IPS-18c (cell line): ENCODE measurements around the gene SRGAP3.

Experiments
- H3K4me3 ChIP-seq: 2 replicates; pipeline ENCODE4 v1.7.0; 2013; ENCODE audit warnings: low read depth, mild to moderate bottlenecking, low read length, moderate library complexity; ENCODE audit not compliant: insufficient read depth
- H3K9me3 ChIP-seq: one replicate; pipeline ENCODE4 v1.6.1; 2013; ENCODE audit warnings: mild to moderate bottlenecking, low read length, moderate library complexity; ENCODE audit not compliant: control insufficient read depth, insufficient read depth

SRGAP3 gene

DNA sequence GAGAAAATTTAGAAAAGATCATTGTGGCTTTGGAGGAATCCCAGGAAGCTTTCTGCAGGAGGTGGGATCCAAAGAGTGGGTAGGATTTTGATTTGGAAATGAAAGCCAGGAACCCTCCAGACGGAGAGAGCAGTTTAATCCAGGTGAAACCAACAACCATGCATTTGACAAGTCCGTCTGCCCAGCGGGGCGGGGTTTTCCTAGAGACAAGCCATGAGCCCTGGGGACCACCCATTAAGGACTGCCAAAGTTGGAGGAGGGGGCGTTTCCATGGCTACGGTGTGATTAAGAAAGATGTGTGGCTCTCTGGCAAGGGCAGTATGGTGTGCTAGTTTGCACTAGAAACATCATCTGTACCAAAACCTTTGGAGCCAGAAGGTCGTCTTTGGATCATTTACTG is 53.4 kb downstream of the SRGAP3 start:
- no peak overlapping the region for H3K4me3 ChIP-seq
- H3K9me3 ChIP-seq = no peaks in the 10 kb centered on the region

DNA sequence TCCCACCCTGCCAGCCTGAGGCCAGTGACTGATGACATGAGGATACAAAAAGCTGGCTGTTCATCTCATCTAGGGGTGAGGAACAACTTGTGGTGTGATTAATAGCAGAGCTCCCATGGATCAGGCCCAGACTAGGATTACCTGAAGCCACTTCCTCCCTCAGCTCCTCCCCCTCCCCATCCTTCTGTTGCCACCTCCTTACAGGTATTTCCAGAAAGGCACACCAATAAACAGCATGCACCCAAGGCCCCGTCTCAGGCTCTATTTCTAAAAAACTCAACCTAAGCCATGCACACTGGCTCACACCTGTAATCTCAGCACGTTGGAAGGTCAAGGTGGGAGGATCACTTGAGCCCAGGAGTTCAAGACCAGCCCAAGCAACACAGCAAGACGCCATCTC is 54.1 kb downstream of the SRGAP3 start:
- H3K9me3 ChIP-seq = no peaks in the 10 kb centered on the region

DNA sequence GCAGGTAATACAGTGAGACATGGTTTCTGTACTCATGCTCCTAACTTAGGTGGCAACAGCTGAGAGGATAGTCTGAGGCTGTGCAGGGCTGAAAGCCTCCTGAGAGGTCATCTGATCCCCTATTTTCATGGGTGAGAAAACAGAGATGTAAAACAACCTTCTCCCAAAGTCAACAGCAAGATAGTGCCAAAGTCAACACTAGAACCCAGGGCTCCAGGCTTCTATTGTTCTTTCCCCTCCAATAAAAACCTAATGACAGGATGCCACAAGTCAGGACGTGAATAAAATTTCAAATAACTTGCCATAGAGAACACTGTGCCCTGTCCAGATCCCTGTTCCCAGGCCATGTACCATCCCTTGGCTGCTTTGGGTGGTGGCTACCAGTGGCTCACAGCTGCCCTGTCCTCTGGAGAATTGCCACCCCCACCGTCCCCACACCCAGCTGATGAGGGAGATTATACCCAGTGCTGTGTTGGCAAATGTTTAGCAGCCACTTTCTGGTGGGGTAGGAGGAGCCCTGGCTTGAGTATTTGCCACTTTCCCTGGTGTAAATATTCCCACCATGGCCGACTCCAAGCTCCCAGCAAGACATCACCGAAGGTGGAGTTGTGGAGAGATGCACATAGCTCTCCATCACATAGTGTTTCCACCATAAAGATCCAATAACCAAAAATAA is 54.8 kb downstream of the SRGAP3 start:
- no peak overlapping the region for H3K4me3 ChIP-seq
- no peaks in the 10 kb centered on the region for H3K9me3 ChIP-seq

More for the DNA sequence above, 54.1 kb downstream of the SRGAP3 start:
- H3K4me3 ChIP-seq = no peak overlapping the region

DNA sequence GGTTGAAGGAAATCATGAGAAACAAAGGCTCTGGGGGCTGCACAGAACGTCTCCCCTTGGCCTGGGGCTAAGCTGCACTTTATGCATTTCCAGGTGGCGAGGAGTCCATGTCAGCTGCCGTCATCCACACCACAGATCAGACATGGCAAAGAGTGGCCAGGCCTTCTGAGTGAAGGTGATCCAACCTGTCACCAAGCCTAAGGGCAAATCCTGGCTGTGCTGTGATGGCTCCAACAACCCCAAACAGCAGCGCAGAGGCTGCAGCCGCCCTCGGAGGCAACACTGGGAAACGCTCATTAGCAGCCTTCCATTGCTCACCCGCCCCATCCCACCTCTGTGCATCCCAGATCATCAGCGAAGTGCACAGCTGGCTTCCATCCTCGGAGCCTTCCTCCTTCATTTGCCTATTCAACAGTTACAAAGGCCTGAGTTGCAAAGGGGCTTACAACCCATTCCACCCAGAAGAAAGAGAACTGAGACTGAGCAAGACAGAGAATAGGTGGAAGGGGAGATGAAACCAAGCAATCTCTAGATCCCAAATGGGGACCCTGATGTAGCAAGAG is 55.7 kb downstream of the SRGAP3 start:
- Histone ChIP-seq H3K4me3 (no peak overlapping the region), H3K9me3 (no peaks in the 10 kb centered on the region)

DNA sequence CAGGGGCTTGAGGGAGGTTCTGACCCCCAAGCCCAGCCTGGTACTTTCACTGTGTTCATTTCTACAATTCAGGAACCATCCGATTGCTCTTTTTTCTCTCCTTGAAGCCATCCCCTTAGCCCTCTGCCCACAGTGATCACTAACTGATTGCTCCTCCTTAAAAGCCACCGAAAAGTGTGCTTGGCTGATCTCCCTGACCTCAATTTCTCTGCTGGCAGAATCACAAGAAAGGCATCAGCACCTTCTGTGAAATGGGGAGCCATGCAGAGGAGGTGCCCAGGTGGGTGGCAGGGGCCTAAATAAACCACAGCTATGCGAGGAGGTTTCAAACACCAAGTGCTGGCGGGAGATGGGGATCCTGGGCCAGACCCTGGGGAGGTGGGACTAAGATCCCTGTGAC is 56.2 kb downstream of the SRGAP3 start:
- no peaks in the 10 kb centered on the region for H3K9me3 ChIP-seq
- H3K4me3 ChIP-seq = no peak overlapping the region

GRCh38 chr3:9192248-9193025 is 57.0 kb downstream of the SRGAP3 start:
- H3K4me3 ChIP-seq = no peak overlapping the region; the same call in 1 of the 2 replicates

GRCh38 chr3:9190276-9190675 is 59.2 kb downstream of the SRGAP3 start:
- H3K9me3 ChIP-seq = no peaks in the 10 kb centered on the region
- H3K4me3 ChIP-seq = no peak overlapping the region

More at GRCh38 chr3:9192248-9193025, 57.0 kb downstream of the SRGAP3 start:
- H3K9me3 ChIP-seq = no peaks in the 10 kb centered on the region

DNA sequence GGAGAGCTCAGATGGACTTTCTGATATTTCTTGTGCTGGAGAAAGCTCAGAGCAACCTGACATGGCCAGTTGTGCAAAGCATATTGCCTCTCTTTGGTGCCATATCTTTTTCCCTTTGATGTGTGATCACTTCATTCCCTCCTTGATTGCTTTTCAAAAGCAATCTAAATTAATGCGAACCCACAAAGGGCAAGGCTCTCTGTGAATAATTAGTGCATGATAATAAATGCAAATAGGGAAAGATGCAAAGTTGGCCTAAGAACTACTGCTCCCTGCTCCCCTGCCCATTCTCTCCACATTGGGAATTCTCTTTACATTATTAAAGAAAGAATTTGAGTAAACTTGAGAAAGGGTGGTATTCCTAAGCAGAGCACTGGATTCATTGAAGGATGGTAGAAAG is 60.9 kb downstream of the SRGAP3 start:
- no peak overlapping the region for H3K4me3 ChIP-seq
- H3K9me3 ChIP-seq = no peaks in the 10 kb centered on the region

DNA sequence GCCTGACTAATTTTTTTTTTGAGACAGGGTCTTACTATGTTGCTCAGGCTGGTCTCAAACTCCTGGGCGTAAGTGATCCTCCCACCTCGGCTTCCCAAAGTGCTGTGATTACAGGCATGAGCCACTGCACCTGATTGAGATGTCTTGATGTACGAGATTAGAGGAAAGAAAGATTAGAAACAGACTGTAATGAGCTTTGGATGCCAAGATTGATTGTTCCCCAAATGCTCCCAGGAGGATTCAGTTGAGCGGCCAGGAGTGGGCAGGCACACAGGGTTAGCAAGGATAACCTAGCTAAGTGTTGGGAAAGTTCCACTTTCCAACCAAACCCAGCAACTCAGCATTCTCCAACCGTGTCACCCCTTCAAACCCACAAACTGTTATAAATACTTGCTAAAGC is 63.7 kb downstream of the SRGAP3 start:
- Histone ChIP-seq H3K9me3 (no peaks in the 10 kb centered on the region), H3K4me3 (no peak overlapping the region)

GRCh38 chr3:9185046-9185445 is 64.4 kb downstream of the SRGAP3 start:
- no peaks in the 10 kb centered on the region for H3K9me3 ChIP-seq
- H3K4me3 ChIP-seq = no peak overlapping the region

- Histone ChIP-seq H3K9me3 (no peaks in the 10 kb centered on the region), H3K4me3 (no peak overlapping the region)
These were observed 65.0 kb downstream of the SRGAP3 start for GRCh38 chr3:9184461-9184835.

- no peak overlapping the region for H3K4me3 ChIP-seq
These were observed 65.5 kb downstream of the SRGAP3 start for GRCh38 chr3:9183811-9184460.

DNA sequence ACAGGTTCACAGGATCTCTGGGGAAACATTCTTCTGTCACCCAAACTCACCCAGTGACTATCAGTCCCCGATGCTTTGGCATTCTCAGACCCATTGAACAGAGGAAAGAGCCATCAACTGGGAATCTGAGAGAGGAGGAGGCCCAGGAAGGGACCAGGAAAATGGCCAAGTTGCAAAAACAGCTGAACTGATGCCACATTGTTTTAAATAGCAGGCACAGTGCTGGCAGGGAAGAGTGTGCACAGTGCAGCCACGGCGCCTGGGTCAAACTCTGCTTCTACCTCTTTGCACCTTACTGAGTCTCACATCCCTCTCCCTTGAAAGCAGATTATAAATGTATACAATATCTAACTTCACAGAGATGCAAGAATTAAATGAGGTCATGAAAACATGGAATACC is 66.4 kb downstream of the SRGAP3 start:
- no peak overlapping the region for H3K4me3 ChIP-seq
- no peaks in the 10 kb centered on the region for H3K9me3 ChIP-seq

More at GRCh38 chr3:9183811-9184460, 65.5 kb downstream of the SRGAP3 start:
- no peaks in the 10 kb centered on the region for H3K9me3 ChIP-seq

- H3K4me3 ChIP-seq = no peak overlapping the region
These were observed 68.7 kb downstream of the SRGAP3 start for GRCh38 chr3:9180764-9181117.

DNA sequence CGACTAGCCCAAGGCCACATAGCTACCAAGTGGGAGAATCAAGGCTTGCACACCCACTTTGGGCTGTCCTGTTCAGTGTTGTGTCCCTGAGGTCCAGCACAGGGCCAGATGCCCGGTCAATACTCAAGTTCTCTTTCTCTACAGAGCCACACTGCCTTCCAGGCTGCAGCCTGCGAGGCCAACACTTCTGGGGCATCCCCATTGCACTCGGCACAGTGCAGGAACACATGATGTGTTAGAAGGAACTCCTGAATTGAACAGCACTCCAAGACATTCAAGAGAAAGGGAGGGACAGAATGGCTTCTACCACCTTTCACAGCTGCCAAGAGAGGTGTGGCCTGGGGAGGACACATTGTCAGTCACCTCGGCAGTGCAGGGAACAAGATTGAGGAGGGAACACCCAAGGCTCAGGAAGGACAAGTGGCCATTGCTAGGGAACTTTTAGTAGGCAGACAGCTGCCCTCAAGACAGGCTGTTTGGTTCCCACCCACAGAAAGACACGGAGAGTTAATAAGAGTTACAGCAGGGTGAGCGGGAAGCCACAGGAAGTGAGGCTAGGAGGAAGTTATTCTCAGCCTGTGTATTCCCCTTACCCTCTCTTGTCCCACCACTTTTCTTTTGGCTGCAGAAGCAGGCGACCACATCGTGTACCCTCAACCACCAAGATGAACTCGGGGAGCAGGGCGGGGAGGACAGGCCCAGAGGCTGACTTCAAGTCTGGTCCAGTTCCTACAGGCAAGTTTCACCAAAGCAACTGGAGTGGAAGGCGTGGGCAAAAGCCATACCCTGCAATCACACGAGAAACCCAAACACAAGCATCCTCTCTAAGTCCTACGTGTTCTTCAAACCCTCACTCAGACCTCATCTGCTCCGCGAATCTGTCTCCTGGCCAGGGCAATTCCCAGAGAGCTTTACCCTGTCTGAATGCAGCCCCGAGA is 69.4 kb downstream of the SRGAP3 start:
- H3K9me3 ChIP-seq = no peaks in the 10 kb centered on the region
- no peak overlapping the region for H3K4me3 ChIP-seq

More at GRCh38 chr3:9180764-9181117, 68.7 kb downstream of the SRGAP3 start:
- H3K9me3 ChIP-seq = no peaks in the 10 kb centered on the region

- Histone ChIP-seq H3K9me3 (no peaks in the 10 kb centered on the region), H3K4me3 (no peak overlapping the region)
These were observed 70.7 kb downstream of the SRGAP3 start for GRCh38 chr3:9178697-9179096.

DNA sequence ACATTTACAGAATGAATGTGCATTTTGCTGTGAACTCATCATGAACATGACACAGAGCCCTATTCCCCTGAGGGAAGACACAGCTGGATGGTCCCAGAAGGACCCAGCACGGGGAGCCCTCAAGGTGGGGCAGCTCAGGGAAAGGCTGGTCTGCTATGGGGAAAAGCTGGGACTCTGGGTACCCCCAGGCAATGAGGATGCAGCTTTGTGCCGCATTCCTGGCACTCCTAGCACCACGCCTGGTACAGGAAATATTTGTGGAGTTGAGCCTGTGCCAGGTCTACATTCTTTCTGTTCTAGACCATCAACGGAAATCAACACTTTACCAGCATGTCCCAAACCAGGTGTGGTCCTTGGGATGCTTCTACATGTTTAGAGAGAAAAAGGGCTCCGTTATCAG is 74.0 kb downstream of the SRGAP3 start:
- Histone ChIP-seq H3K9me3 (no peaks in the 10 kb centered on the region), H3K4me3 (no peak overlapping the region)
